ENCODE results near the gene CARS2.

The CARS2 gene

DNA sequence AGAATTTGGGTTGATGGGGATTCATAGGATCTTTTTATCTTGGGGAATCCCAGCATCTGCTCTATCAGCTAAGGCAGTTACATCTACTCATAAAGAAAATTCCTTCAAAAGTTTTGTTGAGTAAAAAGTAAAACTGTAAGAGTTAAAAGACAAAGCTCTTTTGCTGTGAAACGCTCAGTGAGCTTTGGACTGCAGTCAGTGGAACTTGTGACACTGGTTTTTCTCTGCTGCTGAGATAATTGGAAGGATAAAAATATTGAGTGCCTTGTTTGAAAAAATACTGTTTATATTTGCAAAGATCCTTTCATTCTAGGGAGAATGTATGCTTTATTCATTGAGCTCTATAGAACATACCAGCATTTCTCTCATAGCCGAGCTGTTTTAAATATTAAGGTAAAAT lies 85.3 kb downstream of the CARS2 start:
- TF ChIP-seq, protein P1, sequence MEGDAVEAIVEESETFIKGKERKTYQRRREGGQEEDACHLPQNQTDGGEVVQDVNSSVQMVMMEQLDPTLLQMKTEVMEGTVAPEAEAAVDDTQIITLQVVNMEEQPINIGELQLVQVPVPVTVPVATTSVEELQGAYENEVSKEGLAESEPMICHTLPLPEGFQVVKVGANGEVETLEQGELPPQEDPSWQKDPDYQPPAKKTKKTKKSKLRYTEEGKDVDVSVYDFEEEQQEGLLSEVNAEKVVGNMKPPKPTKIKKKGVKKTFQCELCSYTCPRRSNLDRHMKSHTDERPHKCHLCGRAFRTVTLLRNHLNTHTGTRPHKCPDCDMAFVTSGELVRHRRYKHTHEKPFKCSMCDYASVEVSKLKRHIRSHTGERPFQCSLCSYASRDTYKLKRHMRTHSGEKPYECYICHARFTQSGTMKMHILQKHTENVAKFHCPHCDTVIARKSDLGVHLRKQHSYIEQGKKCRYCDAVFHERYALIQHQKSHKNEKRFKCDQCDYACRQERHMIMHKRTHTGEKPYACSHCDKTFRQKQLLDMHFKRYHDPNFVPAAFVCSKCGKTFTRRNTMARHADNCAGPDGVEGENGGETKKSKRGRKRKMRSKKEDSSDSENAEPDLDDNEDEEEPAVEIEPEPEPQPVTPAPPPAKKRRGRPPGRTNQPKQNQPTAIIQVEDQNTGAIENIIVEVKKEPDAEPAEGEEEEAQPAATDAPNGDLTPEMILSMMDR (IDR thresholded peaks at IDR 0.05): no peak

DNA sequence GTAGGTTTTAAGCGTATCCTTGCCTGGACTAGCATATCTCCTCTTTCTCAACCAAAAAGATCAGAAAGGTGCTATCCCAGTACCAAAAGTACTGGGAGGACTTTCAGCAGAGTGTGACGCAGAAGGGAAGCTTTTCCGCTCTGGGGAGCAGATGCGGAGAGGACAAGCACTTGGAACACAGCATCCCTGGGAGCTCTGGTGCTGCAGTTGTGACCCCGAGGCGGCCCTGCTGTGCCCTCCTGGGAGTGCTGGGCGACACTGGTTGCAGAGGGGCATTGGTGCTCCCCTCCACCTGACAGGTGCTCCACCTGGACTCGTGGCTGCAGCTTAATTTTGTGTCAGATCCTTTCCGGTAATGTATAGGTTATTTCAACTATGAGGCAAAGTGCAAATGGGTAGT lies 87.1 kb downstream of the CARS2 start:
- TF ChIP-seq, protein P1 (IDR thresholded peaks at IDR 0.05): no peak

DNA sequence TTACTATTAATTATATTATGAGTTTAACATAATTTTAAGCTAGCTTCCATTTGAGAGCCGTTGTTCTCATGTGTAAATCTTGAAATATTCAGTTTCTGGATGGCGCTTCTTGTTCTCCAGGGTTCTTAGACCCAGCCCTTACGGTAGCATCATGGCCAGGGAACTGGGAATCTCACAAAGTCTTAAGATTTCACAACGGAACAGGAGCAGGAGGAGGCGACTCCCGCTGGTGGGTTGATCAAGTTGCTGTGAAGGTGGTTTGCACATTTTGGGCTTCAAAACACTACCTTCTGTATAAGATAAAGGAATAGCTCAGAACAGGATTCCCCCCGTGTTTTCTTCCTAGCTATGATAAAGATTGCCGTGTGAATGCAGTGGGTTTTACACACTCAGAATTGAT lies 87.7 kb downstream of the CARS2 start:
- TF ChIP-seq, protein P1 (IDR thresholded peaks at IDR 0.05): no peak

GRCh38 chr13:110617321-110618072 lies 88.4 kb downstream of the CARS2 start:
- TF ChIP-seq, protein P1 (IDR thresholded peaks at IDR 0.05): no peak

GRCh38 chr13:110616103-110617101 lies 89.5 kb downstream of the CARS2 start:
- TF ChIP-seq, protein P1 (IDR thresholded peaks at IDR 0.05): no peak; the same call in 1 of the 2 replicates

GRCh38 chr13:110615322-110616102 lies 90.4 kb downstream of the CARS2 start, which contains the start of gene NAXD:
TSS of gene NAXD (plus strand) at chr13:110615545. CDS start at chr13:110615602, 57 bp downstream.
- TF ChIP-seq, protein P1 (IDR thresholded peaks at IDR 0.05): no peak

DNA sequence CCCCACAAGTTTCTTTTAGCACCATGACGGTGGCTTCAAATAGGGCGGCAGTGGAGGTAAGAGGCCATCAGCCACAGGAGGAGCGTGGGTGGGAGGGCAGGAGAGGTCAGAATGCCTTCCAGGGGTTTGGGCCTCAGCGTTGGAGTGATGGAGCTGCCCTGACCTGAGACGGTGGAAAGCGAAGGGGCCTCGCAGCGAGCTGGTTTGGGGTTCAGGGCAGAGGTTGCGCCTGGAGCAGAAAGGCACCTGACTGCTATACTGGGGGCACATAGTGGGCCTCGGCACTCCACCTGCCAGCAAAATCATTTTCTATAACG lies 91.0 kb downstream of the CARS2 start:
- TF ChIP-seq, protein P1 (IDR thresholded peaks at IDR 0.05): no peak
